Spleen (tissue), 7 donors: ENCODE results near the gene DNM3.

ENCODE experiments used
- POLR2A ChIP-seq, 3 donors: fragments of 450-650 bp; IDR thresholded peaks; one replicate each; pipeline ENCODE4 v1.5.1; 2017; ENCODE audit warnings: antibody characterized with exemption in 3 of 3, mild to moderate bottlenecking in 1 of 3
- TF ChIP-seq, protein P1 (sequence below), 11 experiments: fragments of 200-600 bp in 7 of 11; fragments of 450-650 bp in 4 of 11; sonication (generic) in 4 of 11; IDR thresholded peaks in 8 of 11; conservative IDR thresholded peaks in 3 of 11; 1 replicate in 7 of 11; 2 replicates in 4 of 11; pipeline versions ENCODE4 v1.4.0 to v1.8.0; 2016 to 2021; ENCODE audit warnings: antibody characterized with exemption in 11 of 11, inconsistent platforms in 4 of 11, mild to moderate bottlenecking in 1 of 11
- donor health status: DM: no; HTN: no; CAD: no; lungs with moderate emphysema.
- donor health status: DM: no; HTN: no; CAD: no.
- donor health status: DM: no; HTN: no; CAD: no.

DNA sequence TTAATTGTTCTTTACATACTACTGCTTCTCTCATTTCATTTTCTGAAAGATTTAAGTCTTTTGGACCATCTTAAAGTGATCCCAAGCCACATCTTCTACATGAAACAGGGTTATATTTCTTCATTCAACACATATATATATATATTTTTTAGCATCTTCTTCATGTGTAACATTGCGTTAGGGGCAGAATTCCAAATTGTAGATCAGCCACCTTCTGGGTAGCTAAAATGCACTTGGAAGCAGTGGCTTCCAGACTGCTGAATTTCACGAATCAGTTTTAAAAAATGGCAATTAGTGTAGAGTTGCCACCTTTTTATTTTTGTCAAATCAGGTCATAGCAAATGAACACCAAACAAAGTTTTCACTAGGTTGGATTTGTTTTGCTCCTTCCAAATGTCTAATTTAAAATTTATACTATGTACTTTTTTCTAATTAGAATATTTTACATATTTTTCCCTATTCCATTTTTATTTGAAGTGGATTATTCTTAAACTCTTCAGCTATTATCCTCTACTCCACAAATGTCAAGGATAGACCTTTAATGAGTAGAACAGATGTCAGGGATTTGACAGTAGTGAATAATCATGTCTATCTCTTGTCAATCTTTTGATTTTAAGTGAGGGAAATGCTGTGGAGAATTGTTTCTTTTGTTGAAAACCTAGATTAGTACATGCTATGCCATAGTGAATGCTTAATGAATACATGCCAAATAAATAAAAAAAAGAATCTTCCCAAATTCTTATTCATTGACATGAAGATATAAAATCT lies 55.8 kb downstream of the DNM3 start:
- TF ChIP-seq, protein P1, sequence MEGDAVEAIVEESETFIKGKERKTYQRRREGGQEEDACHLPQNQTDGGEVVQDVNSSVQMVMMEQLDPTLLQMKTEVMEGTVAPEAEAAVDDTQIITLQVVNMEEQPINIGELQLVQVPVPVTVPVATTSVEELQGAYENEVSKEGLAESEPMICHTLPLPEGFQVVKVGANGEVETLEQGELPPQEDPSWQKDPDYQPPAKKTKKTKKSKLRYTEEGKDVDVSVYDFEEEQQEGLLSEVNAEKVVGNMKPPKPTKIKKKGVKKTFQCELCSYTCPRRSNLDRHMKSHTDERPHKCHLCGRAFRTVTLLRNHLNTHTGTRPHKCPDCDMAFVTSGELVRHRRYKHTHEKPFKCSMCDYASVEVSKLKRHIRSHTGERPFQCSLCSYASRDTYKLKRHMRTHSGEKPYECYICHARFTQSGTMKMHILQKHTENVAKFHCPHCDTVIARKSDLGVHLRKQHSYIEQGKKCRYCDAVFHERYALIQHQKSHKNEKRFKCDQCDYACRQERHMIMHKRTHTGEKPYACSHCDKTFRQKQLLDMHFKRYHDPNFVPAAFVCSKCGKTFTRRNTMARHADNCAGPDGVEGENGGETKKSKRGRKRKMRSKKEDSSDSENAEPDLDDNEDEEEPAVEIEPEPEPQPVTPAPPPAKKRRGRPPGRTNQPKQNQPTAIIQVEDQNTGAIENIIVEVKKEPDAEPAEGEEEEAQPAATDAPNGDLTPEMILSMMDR (IDR thresholded peaks at IDR 0.05 in 8 of 11, conservative IDR thresholded peaks at IDR 0.05 in 3 of 11) = no peak
- TF ChIP-seq POLR2A (IDR thresholded peaks at IDR 0.05) = no peak
